NT2/D1 (cell line): ENCODE data around the gene PLEK2.
"Not testable (repeated sequence)": the region's sequence is repeated elsewhere in the genome, so short reads cannot be mapped to it uniquely, and the experiment has no call there.

Experiments
- DNase-seq: peaks from one replicate; pipeline ENCODE4 v3.0.0-alpha.2; 2011; ENCODE audit warnings: low read depth, low spot score
- H3K27me3 ChIP-seq: 2 replicates; pipeline ENCODE4 v1.6.0; 2011; ENCODE audit warnings: mild to moderate bottlenecking; ENCODE audit not compliant: insufficient read length, insufficient read depth
- H3K36me3 ChIP-seq: 2 replicates; pipeline ENCODE4 v1.6.1; 2011; ENCODE audit warnings: mild to moderate bottlenecking, low read length, mixed read lengths; ENCODE audit not compliant: insufficient read depth, insufficient read length
- H3K4me1 ChIP-seq: 2 replicates; pipeline ENCODE4 v1.5.1; 2011; ENCODE audit not compliant: insufficient read depth, insufficient read length
- H3K4me3 ChIP-seq: 2 replicates; pipeline ENCODE4 v1.5.1; 2011; ENCODE audit warnings: low read depth; ENCODE audit not compliant: insufficient read length
- H3K9ac ChIP-seq: 2 replicates; pipeline ENCODE4 v1.6.0; 2011; ENCODE audit warnings: low read depth; ENCODE audit not compliant: insufficient read length
- H3K9me3 ChIP-seq: 2 replicates; pipeline ENCODE4 v1.5.1; 2011; ENCODE audit warnings: mild to moderate bottlenecking, low read length; ENCODE audit not compliant: insufficient read depth
- SUZ12 ChIP-seq: IDR thresholded peaks from 2 replicates; pipeline ENCODE4 v1.6.1; 2011; ENCODE audit not compliant: insufficient read length, insufficient read depth; ENCODE audit errors: extremely low read depth
- YY1 ChIP-seq: IDR thresholded peaks from 2 replicates; pipeline ENCODE4 v1.6.1; 2011; ENCODE audit not compliant: insufficient read length, insufficient read depth
- ZNF274 ChIP-seq: IDR thresholded peaks from 2 replicates; pipeline ENCODE4 v1.6.1; 2011; ENCODE audit warnings: mild to moderate bottlenecking, low read depth, low read length

The PLEK2 gene

DNA sequence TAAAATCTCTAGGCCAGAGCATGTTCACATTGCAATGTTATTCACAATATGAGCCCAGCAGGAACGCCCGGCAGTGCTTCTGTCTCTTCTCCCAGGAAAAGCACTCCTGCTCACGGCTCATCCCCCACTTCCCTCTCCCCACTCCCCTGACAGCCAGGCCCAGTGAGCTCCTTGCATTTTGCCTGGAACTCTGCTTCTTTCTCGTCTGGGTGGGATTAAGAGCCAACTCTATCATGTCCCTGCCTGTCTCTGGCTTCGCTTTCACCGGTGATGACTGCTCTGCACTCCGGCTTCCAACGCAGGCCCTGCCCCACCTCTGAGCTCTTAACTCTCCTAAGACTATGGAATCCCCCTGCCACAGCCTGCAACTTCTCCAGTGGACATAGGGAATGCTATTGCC lies 2.5 kb downstream of the PLEK2 start:
- H3K9me3 ChIP-seq, result no peaks in the 10 kb centered on the region
- no peak overlapping the region for H3K9ac ChIP-seq
- no peak overlapping the region for H3K4me3 ChIP-seq
- TF ChIP-seq YY1 (no peak), ZNF274 (no peak), SUZ12 (no peak)
- H3K27me3 ChIP-seq, result no peaks in the 10 kb centered on the region
- no peak for DNase-seq
- H3K36me3 ChIP-seq, result no peaks in the 10 kb centered on the region
- peaks cover 7% of the 10 kb centered on the region for H3K4me1 ChIP-seq

DNA sequence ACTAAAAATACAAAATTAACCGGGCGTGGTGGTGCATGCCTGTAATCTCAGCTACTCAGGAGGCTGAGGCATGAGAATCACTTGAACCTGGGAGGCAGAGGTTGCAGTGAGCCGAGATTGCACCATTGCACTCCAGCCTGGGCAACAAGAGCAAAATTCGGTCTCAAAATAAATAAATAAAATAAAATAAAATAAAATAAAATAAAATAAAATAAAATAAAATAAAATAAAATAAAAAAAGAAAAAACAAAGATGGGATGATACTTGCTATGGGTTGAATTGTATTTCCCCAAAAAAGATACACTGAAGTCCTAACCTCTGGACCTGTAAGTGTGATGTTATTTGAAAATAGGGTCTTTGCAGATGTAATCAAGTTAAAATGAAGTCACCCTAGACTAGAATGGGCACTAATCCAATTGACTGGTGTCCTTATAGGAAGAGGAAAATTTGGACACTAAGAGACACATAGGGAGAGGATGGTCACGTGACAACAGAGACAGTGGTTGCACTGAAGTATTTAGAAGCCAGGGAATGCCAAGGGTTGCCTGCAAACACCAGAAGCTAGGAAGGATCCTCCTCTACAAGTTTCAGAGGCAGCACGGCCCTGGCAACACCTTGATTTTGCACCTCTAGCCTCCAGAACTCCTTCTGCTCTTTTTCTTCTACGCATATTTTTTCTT lies 3.7 kb downstream of the PLEK2 start:
- H3K4me1 ChIP-seq, H3K4me3 ChIP-seq, H3K36me3 ChIP-seq, H3K9me3 ChIP-seq, H3K9ac ChIP-seq, DNase-seq, H3K27me3 ChIP-seq: not testable (repeated sequence)

DNA sequence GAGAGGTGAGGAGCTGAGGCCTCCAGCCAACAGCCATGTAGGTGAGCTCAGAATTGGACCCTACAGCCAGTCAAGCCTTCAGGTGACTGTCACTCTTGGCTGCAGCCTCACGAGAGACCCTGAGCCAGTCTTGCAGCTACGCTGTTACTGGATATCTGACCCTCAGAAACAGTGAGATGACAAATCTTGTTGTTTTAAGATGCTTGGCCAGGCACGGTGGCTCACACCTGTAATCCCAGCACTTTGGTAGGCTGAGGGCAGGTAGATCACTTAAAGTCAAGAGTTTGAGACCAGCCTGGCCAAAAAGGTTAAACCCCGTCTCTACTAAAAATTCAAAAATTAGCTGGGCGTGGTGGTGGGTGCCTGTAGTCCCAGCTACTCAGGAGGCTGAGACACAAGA lies 6.2 kb downstream of the PLEK2 start:
- H3K9me3 ChIP-seq, result no peaks in the 10 kb centered on the region
- no peak for DNase-seq
- no peaks in the 10 kb centered on the region for H3K36me3 ChIP-seq
- no peaks in the 10 kb centered on the region for H3K27me3 ChIP-seq
- H3K4me1 ChIP-seq, result peaks cover 4% of the 10 kb centered on the region
- no peak overlapping the region for H3K9ac ChIP-seq
- TF ChIP-seq ZNF274 (no peak), YY1 (no peak), SUZ12 (no peak)
- no peak overlapping the region for H3K4me3 ChIP-seq

DNA sequence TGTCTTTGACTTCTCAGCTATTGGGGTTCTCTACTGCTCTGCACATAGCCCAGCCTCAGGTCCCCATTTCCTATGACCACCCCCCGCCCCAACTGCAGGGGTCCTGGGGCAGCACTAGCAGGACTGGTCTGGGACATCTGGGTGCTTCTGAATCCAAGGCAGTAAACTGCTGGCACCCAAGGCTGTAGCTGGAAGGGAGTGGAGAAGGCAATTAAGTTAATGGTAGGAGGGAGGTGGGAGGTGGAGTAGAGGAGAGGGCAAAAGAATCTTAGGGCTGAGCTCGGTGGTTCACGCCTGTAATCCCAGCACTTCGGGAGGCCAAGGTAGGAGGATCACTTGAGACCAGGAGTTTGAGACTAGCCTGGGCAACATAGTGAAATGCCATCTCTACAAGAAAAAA lies 11.5 kb downstream of the PLEK2 start:
- H3K36me3 ChIP-seq, result no peaks in the 10 kb centered on the region
- H3K27me3 ChIP-seq, result no peaks in the 10 kb centered on the region
- no peaks in the 10 kb centered on the region for H3K4me1 ChIP-seq
- no peak for DNase-seq
- H3K9ac ChIP-seq, result no peak overlapping the region
- no peak overlapping the region for H3K4me3 ChIP-seq
- TF ChIP-seq ZNF274 (no peak), SUZ12 (no peak), YY1 (no peak)
- no peaks in the 10 kb centered on the region for H3K9me3 ChIP-seq

DNA sequence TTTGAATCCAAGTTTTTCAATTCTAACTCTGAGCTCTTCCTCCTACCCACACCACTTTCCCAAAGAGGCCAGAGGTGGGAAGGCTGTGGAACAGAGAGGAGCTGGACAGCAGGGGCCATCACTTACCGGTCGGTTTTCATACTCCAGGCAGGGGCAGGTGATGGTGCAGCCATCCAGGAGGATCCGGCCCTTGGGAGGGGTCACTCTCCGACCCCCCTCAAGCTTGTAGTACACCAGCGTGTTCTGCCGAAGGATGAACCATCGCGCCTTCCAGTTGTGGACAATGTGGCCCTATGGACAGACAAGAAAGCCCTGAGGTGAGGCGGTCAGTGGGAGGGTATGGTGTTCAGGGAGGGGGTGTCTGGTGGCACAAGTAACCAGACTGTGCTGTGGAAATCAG lies 14.4 kb downstream of the PLEK2 start:
- no peak for DNase-seq
- no peaks in the 10 kb centered on the region for H3K9me3 ChIP-seq
- no peaks in the 10 kb centered on the region for H3K36me3 ChIP-seq
- no peaks in the 10 kb centered on the region for H3K4me1 ChIP-seq
- TF ChIP-seq SUZ12 (no peak), ZNF274 (no peak), YY1 (no peak)
- no peak overlapping the region for H3K4me3 ChIP-seq
- H3K27me3 ChIP-seq, result no peaks in the 10 kb centered on the region
- no peak overlapping the region for H3K9ac ChIP-seq

DNA sequence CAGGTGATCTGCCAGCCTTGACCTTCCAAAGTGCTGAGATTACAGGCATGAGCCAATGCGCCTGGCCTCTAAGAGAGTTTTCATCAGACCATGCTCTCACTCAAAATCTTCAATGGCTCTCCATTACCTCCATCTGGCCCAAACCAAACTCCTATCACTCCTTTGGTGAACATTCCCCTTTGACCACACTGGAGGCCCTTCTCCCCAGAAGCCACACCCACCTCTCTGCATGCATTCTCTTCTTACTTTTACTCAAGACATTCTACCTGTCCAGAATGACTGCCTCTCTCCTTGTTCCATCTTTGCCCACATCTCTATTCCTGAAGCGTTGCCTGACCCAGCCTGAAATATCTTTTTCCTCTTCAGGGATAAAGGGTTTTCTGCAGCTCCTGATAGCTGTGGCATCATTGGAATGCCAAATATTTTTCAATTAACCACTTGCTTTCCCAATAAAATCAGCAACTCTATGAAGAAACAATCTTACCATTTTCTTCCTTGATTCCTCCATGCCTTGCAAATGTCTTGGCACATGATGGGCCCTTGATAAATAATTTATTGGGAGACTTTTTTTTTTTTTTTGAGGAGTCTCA lies 15.5 kb downstream of the PLEK2 start:
- Histone ChIP-seq H3K4me3 (no peak overlapping the region), H3K9ac (no peak overlapping the region), H3K4me1 (peaks cover 1% of the 10 kb centered on the region), H3K9me3 (no peaks in the 10 kb centered on the region), H3K36me3 (no peaks in the 10 kb centered on the region), H3K27me3 (no peaks in the 10 kb centered on the region)
- no peak for TF ChIP-seq YY1
- no peak for TF ChIP-seq ZNF274
- TF ChIP-seq SUZ12, result no peak
- DNase-seq, result no peak

DNA sequence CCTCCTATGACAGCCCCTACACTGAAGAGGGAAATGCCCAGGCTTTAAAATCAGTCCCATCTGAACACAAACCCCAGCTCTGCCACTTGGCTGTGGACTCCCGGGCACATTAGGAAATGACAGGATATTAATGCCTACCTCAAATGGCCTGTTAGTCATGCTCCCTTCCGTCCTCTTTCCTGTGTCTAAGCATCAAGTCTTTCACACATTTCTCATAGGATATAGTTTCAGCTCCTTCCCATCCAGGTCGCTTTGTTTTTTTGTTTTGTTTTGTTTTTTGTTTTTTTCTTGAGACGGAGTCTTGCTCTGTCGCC lies 16.1 kb downstream of the PLEK2 start:
- H3K36me3 ChIP-seq, result no peaks in the 10 kb centered on the region
- peaks cover 3% of the 10 kb centered on the region for H3K4me1 ChIP-seq
- no peaks in the 10 kb centered on the region for H3K27me3 ChIP-seq
- TF ChIP-seq YY1 (no peak), SUZ12 (no peak), ZNF274 (no peak)
- no peak overlapping the region for H3K9ac ChIP-seq
- no peaks in the 10 kb centered on the region for H3K9me3 ChIP-seq
- no peak for DNase-seq
- H3K4me3 ChIP-seq, result no peak overlapping the region
